Gastrocnemius medialis (tissue), 4 donors: Measurements from ENCODE around the gene ZXDB. TPM values are rescaled to one million over a fixed set of nuclear protein-coding genes. Genes with fewer than 3 reads are reported as not detected.
"Not testable (repeated sequence)": the region's sequence is repeated elsewhere in the genome, so short reads cannot be mapped to it uniquely, and the experiment has no call there.

Experiments
- ATAC-seq, 2 donors: fragments of 150-250 bp; one replicate each; pipeline ENCODE4 v1.9.1; 2016
- DNase-seq, 2 donors: peaks; one replicate each; pipeline ENCODE4 v3.0.0-alpha.2; 2019
- H3K27ac ChIP-seq, 4 donors: fragments of 200-600 bp; sonication (generic); 1 replicate in 1 of 4; 2 replicates in 3 of 4; pipeline ENCODE4 v1.5.1; 2016 to 2018; ENCODE audit warnings: mild to moderate bottlenecking in 2 of 4, moderate library complexity in 1 of 4
- H3K27me3 ChIP-seq, 3 donors: fragments of 200-600 bp; sonication (generic) in 2 of 3; 1 replicate in 1 of 3; 2 replicates in 2 of 3; pipeline versions ENCODE4 v1.5.1 to v1.6.0; 2016 to 2019; ENCODE audit warnings: mild to moderate bottlenecking in 1 of 3, moderate library complexity in 1 of 3
- H3K36me3 ChIP-seq, 2 donors: fragments of 200-600 bp; sonication (generic) in 1 of 2; one replicate each; pipeline ENCODE4 v1.5.1; 2017 to 2018
- H3K4me1 ChIP-seq, 2 donors: fragments of 200-600 bp; sonication (generic) in 1 of 2; one replicate each; pipeline ENCODE4 v1.5.1; 2016 to 2017; ENCODE audit warnings: mild to moderate bottlenecking in 2 of 2
- H3K4me3 ChIP-seq, 4 donors: fragments of 200-600 bp; sonication (generic) in 3 of 4; 1 replicate in 1 of 4; 2 replicates in 3 of 4; pipeline ENCODE4 v1.5.1; 2016 to 2019; ENCODE audit warnings: mild to moderate bottlenecking in 2 of 4
- H3K9me3 ChIP-seq, 3 donors: fragments of 200-600 bp; sonication (generic) in 2 of 3; 1 replicate in 1 of 3; 2 replicates in 2 of 3; pipeline ENCODE4 v1.5.1; 2016 to 2019
- POLR2A ChIP-seq, 2 donors: fragments of 450-650 bp; IDR thresholded peaks; one replicate each; pipeline ENCODE4 v1.6.1; 2017; ENCODE audit warnings: antibody characterized with exemption in 2 of 2, mild to moderate bottlenecking in 2 of 2, moderate library complexity in 2 of 2
- in situ Hi-C, 4 donors: fragments of 200-750 bp; cut with MboI; loops; one replicate each; pipeline versions ENCODE4 v1.15.0 to v1.8.0; 2017; ENCODE audit warnings: low sequenced_read_pairs in 4 of 4
- intact Hi-C: fragments of 100-400 bp; cut with DNase I; formaldehyde crosslinking; loops from one replicate; pipeline ENCODE4 v1.15.1; 2023; ENCODE audit warnings: low total_unique reads
- total RNA-seq, 4 donors: library from RNA; depleted of rRNA; stranded (reverse); fragments of >200 nt; gene quantifications; one replicate each; pipeline versions ENCODE4 v1.1.0 to v1.2.3, GENCODE V29; 2016
- TF ChIP-seq, protein P1 (sequence below), 5 experiments: fragments of 450-650 bp in 3 of 5; fragments of 200-600 bp in 2 of 5; sonication (generic) in 2 of 5; IDR thresholded peaks in 4 of 5; conservative IDR thresholded peaks in 1 of 5; 1 replicate in 4 of 5; 2 replicates in 1 of 5; pipeline ENCODE4 v1.5.1; 2016 to 2019; ENCODE audit warnings: antibody characterized with exemption in 5 of 5, mild to moderate bottlenecking in 3 of 5, moderate library complexity in 3 of 5

The ZXDB gene
- total RNA-seq, 4 donors from 2014 or later, result 5.9 to 10.7 (median 7.0) TPM

DNA sequence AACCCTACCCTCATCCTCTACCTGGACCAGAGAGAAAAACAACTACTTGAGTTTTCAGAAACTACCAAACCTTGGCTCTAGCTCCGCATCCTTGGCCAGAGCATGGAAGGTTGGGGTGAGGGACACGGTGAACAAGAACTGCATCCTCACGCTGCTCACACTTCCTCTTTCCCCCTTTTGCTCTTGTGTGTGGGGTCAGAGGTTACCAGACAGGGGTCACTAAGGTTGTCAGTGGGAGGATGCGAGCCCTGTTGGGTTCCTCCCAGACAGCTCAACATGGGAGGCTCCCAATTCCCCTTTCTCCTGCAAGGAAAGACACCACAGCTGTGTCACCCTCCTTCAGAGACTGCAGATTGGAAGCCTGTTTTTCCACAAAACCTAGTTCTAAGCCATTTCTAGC lies 5.5 kb upstream of the ZXDB start:
- no peaks in the 10 kb centered on the region for H3K27me3 ChIP-seq
- in situ Hi-C loops, result loop anchor here in 2 of 4 donors (25.0 kb wide), 3 partner anchors 226 to 774 kb away; partner anchors contain the start of gene ZXDA (in 1 of the 2)

DNA sequence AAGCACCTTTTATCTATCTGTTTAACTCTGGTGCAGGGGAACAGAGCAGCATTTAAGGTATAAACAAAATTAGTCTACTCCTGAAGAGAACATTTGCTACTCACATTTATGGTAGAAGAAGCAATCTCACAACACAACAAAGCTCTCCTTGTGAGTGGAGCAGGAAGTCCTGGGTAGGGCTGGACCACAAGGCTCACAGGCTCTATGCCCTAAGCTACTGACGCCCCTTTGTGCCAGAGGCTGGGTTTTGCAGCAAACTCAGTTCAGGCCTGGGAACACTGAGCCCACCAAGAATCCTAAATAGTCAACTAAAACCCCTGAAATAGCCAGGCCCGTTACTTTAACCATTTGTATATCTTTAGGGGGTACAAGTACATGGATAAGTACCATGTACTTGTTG lies 4.7 kb upstream of the ZXDB start:
- Histone ChIP-seq H3K4me3 (no peak overlapping the region), H3K9me3 (no peaks in the 10 kb centered on the region), H3K27me3 (no peaks in the 10 kb centered on the region), H3K36me3 (no peaks in the 10 kb centered on the region), H3K27ac (no peak overlapping the region), H3K4me1 (peaks cover 0 to 8% of the 10 kb centered on the region in 2 donors)
- ATAC-seq (no peak), DNase-seq (no peak)
- TF ChIP-seq POLR2A (IDR thresholded peaks at IDR 0.05), result no peak
- TF ChIP-seq, protein P1, sequence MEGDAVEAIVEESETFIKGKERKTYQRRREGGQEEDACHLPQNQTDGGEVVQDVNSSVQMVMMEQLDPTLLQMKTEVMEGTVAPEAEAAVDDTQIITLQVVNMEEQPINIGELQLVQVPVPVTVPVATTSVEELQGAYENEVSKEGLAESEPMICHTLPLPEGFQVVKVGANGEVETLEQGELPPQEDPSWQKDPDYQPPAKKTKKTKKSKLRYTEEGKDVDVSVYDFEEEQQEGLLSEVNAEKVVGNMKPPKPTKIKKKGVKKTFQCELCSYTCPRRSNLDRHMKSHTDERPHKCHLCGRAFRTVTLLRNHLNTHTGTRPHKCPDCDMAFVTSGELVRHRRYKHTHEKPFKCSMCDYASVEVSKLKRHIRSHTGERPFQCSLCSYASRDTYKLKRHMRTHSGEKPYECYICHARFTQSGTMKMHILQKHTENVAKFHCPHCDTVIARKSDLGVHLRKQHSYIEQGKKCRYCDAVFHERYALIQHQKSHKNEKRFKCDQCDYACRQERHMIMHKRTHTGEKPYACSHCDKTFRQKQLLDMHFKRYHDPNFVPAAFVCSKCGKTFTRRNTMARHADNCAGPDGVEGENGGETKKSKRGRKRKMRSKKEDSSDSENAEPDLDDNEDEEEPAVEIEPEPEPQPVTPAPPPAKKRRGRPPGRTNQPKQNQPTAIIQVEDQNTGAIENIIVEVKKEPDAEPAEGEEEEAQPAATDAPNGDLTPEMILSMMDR (IDR thresholded peaks at IDR 0.05 in 4 of 5, conservative IDR thresholded peaks at IDR 0.05 in 1 of 5), result no peak
- intact Hi-C loops (loop anchor here (10.0 kb wide), 1 partner anchor 238 kb away; no protein-coding TSS in a partner anchor), in situ Hi-C loops (loop anchor here in 2 of 4 donors (25.0 kb wide), 3 partner anchors 225 to 775 kb away; partner anchors contain the start of gene ZXDA (in 1 of the 2))

More for the DNA sequence above, 5.5 kb upstream of the ZXDB start:
- Histone ChIP-seq H3K36me3 (no peaks in the 10 kb centered on the region), H3K4me3 (no peak overlapping the region), H3K27ac (no peak overlapping the region), H3K9me3 (no peaks in the 10 kb centered on the region), H3K4me1 (peaks cover 0 to 8% of the 10 kb centered on the region in 2 donors)
- ATAC-seq, result no peak
- TF ChIP-seq POLR2A (IDR thresholded peaks at IDR 0.05), result no peak
- TF ChIP-seq, protein P1 (IDR thresholded peaks at IDR 0.05 in 4 of 5, conservative IDR thresholded peaks at IDR 0.05 in 1 of 5), result no peak
- intact Hi-C loops, result loop anchor here (10.0 kb wide), 1 partner anchor 238 kb away; no protein-coding TSS in a partner anchor
- no peak for DNase-seq

DNA sequence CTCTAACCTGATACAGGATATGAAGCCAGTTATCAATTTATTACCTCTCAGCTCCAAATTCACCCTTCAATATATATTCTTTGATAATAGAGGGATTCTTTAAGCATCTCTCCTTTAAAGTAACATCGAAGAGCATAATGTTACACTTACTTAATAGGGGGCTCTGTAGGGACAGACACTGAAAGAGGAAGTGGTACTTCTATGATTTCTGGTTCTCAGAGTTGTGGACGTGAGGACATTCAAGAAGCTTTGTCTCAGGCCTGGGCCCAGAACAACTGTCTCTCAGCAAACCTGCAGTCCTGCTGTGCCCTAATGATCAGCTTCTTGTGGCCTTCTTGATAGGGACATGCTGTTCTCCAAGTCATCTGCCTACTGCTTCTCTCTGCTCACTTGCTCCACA lies 4.2 kb upstream of the ZXDB start:
- no peaks in the 10 kb centered on the region for H3K27me3 ChIP-seq
- in situ Hi-C loops (loop anchor here in 2 of 4 donors (25.0 kb wide), 3 partner anchors 225 to 775 kb away; partner anchors contain the start of gene ZXDA (in 1 of the 2)), intact Hi-C loops (loop anchor here (10.0 kb wide), 1 partner anchor 237 kb away; no protein-coding TSS in a partner anchor)
- no peak overlapping the region for H3K4me3 ChIP-seq
- H3K27ac ChIP-seq, result no peak overlapping the region
- DNase-seq (no peak), ATAC-seq (no peak)
- peaks cover 0 to 8% of the 10 kb centered on the region in 2 donors for H3K4me1 ChIP-seq
- TF ChIP-seq POLR2A (IDR thresholded peaks at IDR 0.05), result no peak
- TF ChIP-seq, protein P1 (IDR thresholded peaks at IDR 0.05 in 4 of 5, conservative IDR thresholded peaks at IDR 0.05 in 1 of 5), result no peak
- no peaks in the 10 kb centered on the region for H3K36me3 ChIP-seq
- H3K9me3 ChIP-seq, result no peaks in the 10 kb centered on the region

- peak; percentile 88 to 92 for ATAC-seq
- H3K4me3 ChIP-seq, result peak overlapping the region; percentile 56 to 61 (median 60)
- H3K4me1 ChIP-seq, result peaks cover 19 to 31% of the 10 kb centered on the region in 2 donors
- not testable (repeated sequence) for H3K9me3 ChIP-seq, H3K27me3 ChIP-seq, H3K36me3 ChIP-seq
- intact Hi-C loops, result loop anchor here (5.0 to 10.0 kb wide), 2 partner anchors 790 to 1028 kb away; partner anchors contain the start of gene UBQLN2
- in situ Hi-C loops, result loop anchor here in 2 of 4 donors (10.0 to 25.0 kb wide), 4 partner anchors 220 to 780 kb away; partner anchors contain the start of gene ZXDA (in 2 of the 2)
- peak in 1 of 2 donors; percentile 45 for DNase-seq
- TF ChIP-seq POLR2A (IDR thresholded peaks at IDR 0.05), result peak; percentile 37 to 62
- peak overlapping the region; percentile 84 to 95 (median 92) for H3K27ac ChIP-seq
Measured at GRCh38 chrX:57592160-57592893, 516 bp downstream of the ZXDB start.

DNA sequence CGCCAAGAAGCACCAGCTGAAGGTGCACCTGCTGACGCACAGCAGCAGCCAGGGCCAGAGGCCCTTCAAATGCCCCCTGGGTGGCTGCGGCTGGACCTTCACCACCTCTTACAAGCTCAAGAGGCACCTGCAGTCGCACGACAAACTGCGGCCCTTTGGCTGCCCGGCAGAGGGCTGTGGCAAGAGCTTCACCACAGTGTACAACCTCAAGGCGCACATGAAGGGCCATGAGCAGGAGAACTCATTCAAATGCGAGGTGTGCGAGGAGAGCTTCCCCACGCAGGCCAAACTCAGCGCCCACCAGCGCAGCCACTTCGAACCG lies 1.0 kb downstream of the ZXDB start:
- H3K36me3 ChIP-seq, H3K9me3 ChIP-seq, H3K27me3 ChIP-seq: not testable (repeated sequence)
- H3K4me3 ChIP-seq, result peak overlapping the region; percentile 56 to 61 (median 60)
- peak overlapping the region; percentile 84 to 95 (median 92) for H3K27ac ChIP-seq
- intact Hi-C loops (loop anchor here (5.0 to 10.0 kb wide), 2 partner anchors 791 to 1028 kb away; partner anchors contain the start of gene UBQLN2), in situ Hi-C loops (loop anchor here in 2 of 4 donors (10.0 to 25.0 kb wide), 4 partner anchors 219 to 781 kb away; partner anchors contain the start of gene ZXDA (in 2 of the 2))
- TF ChIP-seq, protein P1 (IDR thresholded peaks at IDR 0.05 in 4 of 5, conservative IDR thresholded peaks at IDR 0.05 in 1 of 5), result peak in 2 of 5 experiments; percentile 13 to 17
- ATAC-seq, result peak in 1 of 2 donors; percentile 30
- DNase-seq, result peak; percentile 26 to 64
- peaks cover 20 to 35% of the 10 kb centered on the region in 2 donors for H3K4me1 ChIP-seq
